Measurements from ENCODE around the gene PCED1B. TPM values are rescaled to one million over a fixed set of nuclear protein-coding genes. Genes with fewer than 3 reads are reported as not detected.
"Not testable (repeated sequence)": the region's sequence is repeated elsewhere in the genome, so short reads cannot be mapped to it uniquely, and the experiment has no call there.

Gene PCED1B
- total RNA-seq, 1 donor from 2014 or later, result 7.6 TPM

- ATAC-seq (no peak), DNase-seq (no peak)
- intact Hi-C loops (cut with DNase I), result no loop called here
- H3K27ac ChIP-seq, result no peak overlapping the region
- no peaks in the 10 kb centered on the region for H3K9me3 ChIP-seq
- no peak overlapping the region for H3K4me3 ChIP-seq
- TF ChIP-seq CTCF (IDR thresholded peaks at IDR 0.05), result no peak
- H3K27me3 ChIP-seq, result no peaks in the 10 kb centered on the region
- H3K36me3 ChIP-seq, result no peaks in the 10 kb centered on the region
- H3K4me1 ChIP-seq, result peaks cover 28% of the 10 kb centered on the region
Observed at GRCh38 chr12:47273191-47273626, 193.8 kb downstream of the PCED1B start.

GRCh38 chr12:47274760-47275159, 195.3 kb downstream of the PCED1B start:
- intact Hi-C loops (cut with DNase I), result no loop called here
- no peaks in the 10 kb centered on the region for H3K36me3 ChIP-seq
- H3K9me3 ChIP-seq, result no peaks in the 10 kb centered on the region
- ATAC-seq (no peak), DNase-seq (no peak)
- H3K27me3 ChIP-seq, result no peaks in the 10 kb centered on the region
- H3K27ac ChIP-seq, result no peak overlapping the region
- TF ChIP-seq CTCF (IDR thresholded peaks at IDR 0.05), result no peak
- H3K4me3 ChIP-seq, result no peak overlapping the region
- H3K4me1 ChIP-seq, result peaks cover 31% of the 10 kb centered on the region

- peak overlapping the region; percentile 77 for H3K27ac ChIP-seq
- H3K4me3 ChIP-seq, result no peak overlapping the region
- TF ChIP-seq CTCF (IDR thresholded peaks at IDR 0.05), result no peak
- no peaks in the 10 kb centered on the region for H3K9me3 ChIP-seq
- H3K36me3 ChIP-seq, result no peaks in the 10 kb centered on the region
- DNase-seq, result no peak
- intact Hi-C loops (cut with DNase I), result no loop called here
- no peak for ATAC-seq
- peaks cover 31% of the 10 kb centered on the region for H3K4me1 ChIP-seq
- H3K27me3 ChIP-seq, result no peaks in the 10 kb centered on the region
Observed at GRCh38 chr12:47276253-47276620, 196.8 kb downstream of the PCED1B start.

- no peak overlapping the region for H3K4me3 ChIP-seq
- peak overlapping the region; percentile 77 for H3K27ac ChIP-seq
- ATAC-seq, result peak; percentile 91
Observed at GRCh38 chr12:47276621-47277309, 197.3 kb downstream of the PCED1B start.

GRCh38 chr12:47277972-47278448, 198.6 kb downstream of the PCED1B start:
- ATAC-seq, result peak; percentile 71

More at GRCh38 chr12:47276621-47277309, 197.3 kb downstream of the PCED1B start:
- no peak for TF ChIP-seq CTCF (IDR thresholded peaks at IDR 0.05)
- Histone ChIP-seq H3K27me3 (no peaks in the 10 kb centered on the region), H3K9me3 (no peaks in the 10 kb centered on the region), H3K4me1 (peaks cover 31% of the 10 kb centered on the region), H3K36me3 (no peaks in the 10 kb centered on the region)
- no peak for DNase-seq
- intact Hi-C loops (cut with DNase I), result no loop called here

GRCh38 chr12:47279758-47280157, 200.3 kb downstream of the PCED1B start:
- DNase-seq; H3K9me3 ChIP-seq; H3K27me3 ChIP-seq; H3K36me3 ChIP-seq; H3K4me3 ChIP-seq; H3K27ac ChIP-seq; intact Hi-C loops (cut with DNase I); ATAC-seq: not testable (repeated sequence)
- peaks cover 31% of the 10 kb centered on the region for H3K4me1 ChIP-seq

More at GRCh38 chr12:47277972-47278448, 198.6 kb downstream of the PCED1B start:
- intact Hi-C loops (cut with DNase I), result no loop called here
- Histone ChIP-seq H3K36me3 (no peaks in the 10 kb centered on the region), H3K4me3 (no peak overlapping the region), H3K4me1 (peaks cover 31% of the 10 kb centered on the region), H3K27ac (no peak overlapping the region), H3K27me3 (no peaks in the 10 kb centered on the region), H3K9me3 (no peaks in the 10 kb centered on the region)
- no peak for DNase-seq
- no peak for TF ChIP-seq CTCF (IDR thresholded peaks at IDR 0.05)
